Endodermal cell (in vitro differentiated cells): ENCODE data around the gene PKP3. TPM values are rescaled to one million over a fixed set of nuclear protein-coding genes. Genes with fewer than 3 reads are reported as not detected.
"Not testable (repeated sequence)": the region's sequence is repeated elsewhere in the genome, so short reads cannot be mapped to it uniquely, and the experiment has no call there.

Source experiments
- DNase-seq: peaks from one replicate; pipeline ENCODE4 v3.0.0-alpha.2; 2017
- H3K27ac ChIP-seq: 2 replicates; pipeline ENCODE4 v1.5.1; 2013; ENCODE audit warnings: mild to moderate bottlenecking, low read depth, low read length, moderate library complexity
- H3K27me3 ChIP-seq: 2 replicates; pipeline ENCODE4 v1.6.1; 2013; ENCODE audit warnings: mild to moderate bottlenecking, low read length, moderate library complexity; ENCODE audit not compliant: insufficient read depth, control insufficient read depth, poor library complexity, severe bottlenecking
- H3K36me3 ChIP-seq: 2 replicates; pipeline ENCODE4 v1.7.0; 2013; ENCODE audit warnings: mild to moderate bottlenecking, low read length, moderate library complexity; ENCODE audit not compliant: control insufficient read depth, insufficient read depth
- H3K4me1 ChIP-seq: one replicate; pipeline ENCODE4 v1.7.0; 2013; ENCODE audit warnings: low read length; ENCODE audit not compliant: control insufficient read depth, insufficient read depth
- H3K4me3 ChIP-seq: 2 replicates; pipeline ENCODE4 v1.5.1; 2013; ENCODE audit warnings: mild to moderate bottlenecking, low read length, moderate library complexity
- H3K9ac ChIP-seq: 2 replicates; pipeline ENCODE4 v1.6.1; 2013; ENCODE audit warnings: mild to moderate bottlenecking, low read length, moderate library complexity; ENCODE audit not compliant: poor library complexity, severe bottlenecking; ENCODE audit errors: extremely low read depth
- H3K9me3 ChIP-seq: 2 replicates; pipeline ENCODE4 v1.6.1; 2013; ENCODE audit warnings: mild to moderate bottlenecking, low read length, moderate library complexity; ENCODE audit not compliant: control insufficient read depth
- H3K27ac Mint-ChIP-seq: 2 replicates; pipeline ENCODE4 v1.8.0; 2020; ENCODE audit warnings: mixed read lengths
- H3K27me3 Mint-ChIP-seq: 2 replicates; pipeline ENCODE4 v1.8.0; 2021; ENCODE audit warnings: mild to moderate bottlenecking, mixed read lengths; ENCODE audit not compliant: insufficient read depth
- H3K36me3 Mint-ChIP-seq: 2 replicates; pipeline ENCODE4 v1.8.0; 2020; ENCODE audit warnings: low read depth, mixed read lengths
- H3K4me1 Mint-ChIP-seq: 2 replicates; pipeline ENCODE4 v1.8.0; 2020; ENCODE audit warnings: mixed read lengths
- H3K4me3 Mint-ChIP-seq: 2 replicates; pipeline ENCODE4 v1.8.0; 2020; ENCODE audit warnings: mild to moderate bottlenecking, moderate library complexity, mixed read lengths
- H3K9me3 Mint-ChIP-seq: 2 replicates; pipeline ENCODE4 v1.8.0; 2020; ENCODE audit warnings: mild to moderate bottlenecking, mixed read lengths
- CTCF ChIP-seq: fragments of 200-600 bp; sonication (generic); conservative IDR thresholded peaks from 2 replicates; pipeline ENCODE4 v1.5.0; 2021; ENCODE audit warnings: antibody characterized with exemption, mild to moderate bottlenecking
- whole genome bisulfite sequencing, 2 experiments: methylation state at CpG; one replicate each; pipeline versions ENCODE4 v1.1.5 to v1.1.7; 2013; ENCODE audit warnings: missing lambda C conversion rate in 2 of 2, mixed read lengths in 1 of 2; ENCODE audit not compliant: insufficient coverage in 1 of 2, insufficient read length in 1 of 2; 5-methylcytosine and 5-hydroxymethylcytosine counted together
- total RNA-seq, 2 donors: library from RNA; stranded (reverse); fragmentation: NEBNext Ultra II Directional in 1 of 2; extraction: Animal tissue kit (Norgen Biotek cat#: 25700) in 1 of 2; gene quantifications; 2 replicates in 1 of 2; 3 replicates in 1 of 2; pipeline ENCODE4 v1.2.1, GENCODE V29; 2021

The PKP3 gene
- total RNA-seq, 2 donors from 2014 or later = 35.4 to 44.8 TPM

- not testable (repeated sequence) for H3K27ac ChIP-seq, H3K27ac Mint-ChIP-seq, H3K4me1 Mint-ChIP-seq, H3K36me3 Mint-ChIP-seq, H3K4me3 ChIP-seq, H3K36me3 ChIP-seq, H3K9me3 ChIP-seq, H3K9me3 Mint-ChIP-seq, H3K4me3 Mint-ChIP-seq, H3K9ac ChIP-seq, DNase-seq, H3K4me1 ChIP-seq
- H3K27me3 Mint-ChIP-seq = peaks cover 14% of the 10 kb centered on the region
- WGBS, 2 experiments = 94 to 96% methylated on average over 5 to 7 of the region's 11 CpGs
- H3K27me3 ChIP-seq = peaks cover 25% of the 10 kb centered on the region
Observed at GRCh38 chr11:411520-411919, 17.5 kb downstream of the PKP3 start.

- Histone ChIP-seq H3K9ac (no peak overlapping the region), H3K4me1 (no peaks in the 10 kb centered on the region), H3K27ac (no peak overlapping the region), H3K27me3 (peaks cover 37% of the 10 kb centered on the region), H3K9me3 (no peaks in the 10 kb centered on the region), H3K36me3 (no peaks in the 10 kb centered on the region), H3K4me3 (no peak overlapping the region)
- TF ChIP-seq CTCF = no peak
- no peak overlapping the region for H3K27ac Mint-ChIP-seq
- no peaks in the 10 kb centered on the region for H3K36me3 Mint-ChIP-seq
- H3K4me1 Mint-ChIP-seq = peaks cover 5% of the 10 kb centered on the region
- H3K27me3 Mint-ChIP-seq = peaks cover 14% of the 10 kb centered on the region
- no peaks in the 10 kb centered on the region for H3K9me3 Mint-ChIP-seq
- H3K4me3 Mint-ChIP-seq = no peak overlapping the region
- WGBS, 2 experiments = 90 to 92% methylated on average over 8 to 15 of the region's 15 CpGs
- no peak for DNase-seq
Observed at GRCh38 chr11:412641-413119, 18.7 kb downstream of the PKP3 start.

- no peaks in the 10 kb centered on the region for H3K9me3 ChIP-seq
- 81 to 82% methylated on average over 7 to 13 of the region's 14 CpGs for WGBS, 2 experiments
- no peak overlapping the region for H3K9ac ChIP-seq
- H3K27me3 ChIP-seq = peaks cover 44% of the 10 kb centered on the region
- H3K27ac ChIP-seq = no peak overlapping the region
- peaks cover 5% of the 10 kb centered on the region for H3K4me1 Mint-ChIP-seq
- no peak for DNase-seq
- no peak overlapping the region for H3K4me3 Mint-ChIP-seq
- no peaks in the 10 kb centered on the region for H3K36me3 Mint-ChIP-seq
- no peak overlapping the region for H3K27ac Mint-ChIP-seq
- TF ChIP-seq CTCF = no peak
- peaks cover 21% of the 10 kb centered on the region for H3K27me3 Mint-ChIP-seq
- no peaks in the 10 kb centered on the region for H3K36me3 ChIP-seq
- H3K4me3 ChIP-seq = no peak overlapping the region
- H3K4me1 ChIP-seq = no peaks in the 10 kb centered on the region
- H3K9me3 Mint-ChIP-seq = no peaks in the 10 kb centered on the region
Observed at GRCh38 chr11:413120-414081, 19.4 kb downstream of the PKP3 start.
